Glomerular visceral epithelial cell (primary cell): ENCODE results near the gene NKPD1.

Experiments
- DNase-seq: peaks from one replicate; pipeline ENCODE4 v3.0.0-alpha.2; 2016; ENCODE audit errors: extremely low spot score

NKPD1 gene, protein sequence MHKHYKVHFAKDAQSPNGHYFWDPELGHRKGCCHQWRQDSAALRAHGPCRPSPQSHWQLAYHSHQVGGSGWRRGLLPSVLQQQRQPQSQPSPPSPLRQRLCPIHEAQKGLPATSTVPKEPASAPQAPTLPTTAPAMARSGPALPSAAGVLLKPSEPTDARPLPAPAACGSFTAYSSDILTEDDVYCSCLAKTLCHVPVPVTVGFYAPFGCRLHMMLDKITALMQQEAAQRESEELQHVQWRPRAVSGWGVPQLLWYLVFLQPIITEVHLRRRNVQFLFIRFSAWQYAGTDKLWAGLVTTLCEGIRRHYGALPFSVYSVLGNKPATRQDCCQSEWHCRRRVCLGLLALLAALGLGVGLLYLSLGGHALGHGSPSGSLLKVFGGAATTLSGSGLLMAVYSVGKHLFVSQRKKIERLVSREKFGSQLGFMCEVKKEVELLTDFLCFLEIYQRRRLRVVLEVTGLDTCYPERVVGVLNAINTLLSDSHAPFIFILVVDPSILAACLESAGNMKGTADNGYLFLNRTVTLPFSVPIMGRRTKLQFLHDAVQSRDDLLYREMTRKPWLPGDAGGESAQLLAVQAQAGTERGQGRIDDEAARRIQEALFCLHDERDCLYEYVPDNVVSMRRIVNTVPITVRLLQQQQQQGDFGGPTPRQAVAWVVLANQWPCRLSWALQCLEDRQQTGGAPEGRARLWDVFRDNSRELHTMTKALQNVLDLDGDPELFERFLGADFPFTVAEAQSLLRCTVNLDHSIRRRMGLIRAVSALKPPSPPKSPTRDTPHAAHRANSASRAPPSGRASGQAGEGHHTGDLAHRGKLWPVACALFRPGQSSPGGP

DNA sequence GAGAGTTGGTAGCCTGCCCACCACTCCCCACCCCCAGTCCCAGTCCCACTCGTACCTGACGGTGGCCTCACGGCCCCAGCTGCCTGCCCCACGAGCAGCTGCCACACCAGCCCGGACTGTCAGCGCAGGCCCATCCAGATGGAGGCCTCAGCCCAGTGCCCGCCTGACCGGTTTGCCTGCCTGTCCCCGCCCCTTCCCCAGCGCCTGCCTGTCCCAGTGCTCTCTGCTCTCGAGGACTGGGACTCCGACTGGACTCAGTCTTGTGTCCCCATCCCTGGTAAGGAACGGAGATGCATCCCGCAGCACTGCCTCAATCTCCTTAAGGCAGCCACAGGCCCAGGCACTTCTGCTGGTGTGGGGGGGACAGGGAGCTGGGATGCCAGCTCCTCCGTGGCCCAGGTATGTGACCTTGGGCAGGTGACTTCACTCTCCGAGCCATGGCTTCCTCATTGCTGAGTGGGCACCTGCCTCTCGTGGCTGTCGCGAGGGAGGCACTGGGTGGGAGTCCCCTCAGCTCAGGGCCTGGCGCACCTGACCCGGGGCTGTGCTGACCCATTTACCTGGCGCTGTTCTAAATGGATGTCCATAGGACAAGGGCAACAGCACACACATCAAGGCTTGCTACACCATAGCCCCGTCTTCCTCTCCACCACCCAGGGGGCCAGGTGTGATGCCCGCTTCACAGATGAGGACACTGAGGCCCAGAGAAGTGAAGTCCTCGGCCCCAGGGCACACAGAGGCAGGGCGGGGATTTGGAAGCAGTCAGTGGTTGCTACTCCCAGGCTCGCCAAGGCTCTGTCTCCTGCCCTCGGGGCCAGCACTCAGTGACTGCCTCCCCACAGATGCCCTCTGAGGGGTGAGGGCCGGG, at the start of gene NKPD1:
TSS of gene NKPD1 (minus strand) at position 113 of the 868 bp plus-strand sequence. CDS start 832 bp downstream, outside the sequence.
- no peak for DNase-seq

DNA sequence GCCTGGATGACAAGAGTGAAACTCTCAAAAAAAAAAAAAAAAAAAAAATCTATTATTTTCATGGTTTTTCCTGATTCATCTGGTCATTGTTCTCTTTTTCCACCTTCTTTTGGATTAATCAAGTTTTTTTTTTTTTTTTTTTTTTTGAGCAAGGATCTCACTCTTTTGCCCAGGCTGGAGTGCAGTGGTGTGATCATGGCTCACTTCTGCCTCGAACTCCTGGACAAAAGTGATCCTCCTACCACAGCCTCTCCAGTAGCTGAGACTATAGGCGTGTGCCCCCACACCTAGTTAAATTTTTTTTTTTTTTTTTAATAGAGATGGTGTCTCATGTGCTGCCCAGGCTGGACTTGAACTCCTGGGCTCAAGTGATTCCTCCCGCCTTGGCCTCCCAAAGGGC, 45.5 kb upstream of the NKPD1 start:
- DNase-seq = no peak

DNA sequence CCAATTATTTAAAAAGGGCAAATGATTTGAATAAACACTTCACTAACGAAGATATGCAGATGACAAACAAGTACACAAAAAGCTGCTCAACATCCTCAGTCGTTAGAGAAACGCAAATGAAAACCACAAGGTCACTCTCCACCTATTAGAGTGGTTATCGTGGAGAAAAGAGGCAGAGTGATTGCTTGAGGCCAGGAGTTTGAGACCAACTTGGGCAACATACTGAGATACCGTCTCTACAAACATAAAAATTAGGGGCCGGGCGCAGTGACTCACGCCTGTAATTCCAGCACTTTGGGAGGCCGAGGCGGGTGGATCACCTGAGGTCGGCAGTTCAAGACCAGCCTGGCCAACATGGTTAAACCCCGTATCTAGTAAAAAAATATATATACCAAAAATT, 45.0 kb upstream of the NKPD1 start:
- DNase-seq = no peak

DNA sequence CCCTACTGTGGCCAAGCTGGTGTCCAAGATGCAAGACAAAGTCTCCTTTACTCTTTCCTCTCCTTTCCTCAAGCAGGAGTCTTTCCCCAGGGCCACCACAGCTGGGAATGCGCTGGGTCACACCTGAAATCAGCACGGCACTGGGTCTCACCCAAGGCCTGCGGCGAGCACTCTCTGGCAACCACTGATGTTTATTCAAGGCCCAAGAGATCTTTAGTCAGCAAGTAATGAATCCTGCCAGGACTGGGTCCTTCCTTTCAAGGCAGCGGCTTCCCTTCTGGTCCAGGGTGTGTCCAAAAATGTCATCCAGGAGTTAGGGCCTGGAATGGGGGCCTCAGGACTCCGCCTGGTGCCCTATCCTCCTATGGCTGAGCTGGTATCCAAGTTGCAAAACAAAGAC, 41.9 kb upstream of the NKPD1 start:
- no peak for DNase-seq

DNA sequence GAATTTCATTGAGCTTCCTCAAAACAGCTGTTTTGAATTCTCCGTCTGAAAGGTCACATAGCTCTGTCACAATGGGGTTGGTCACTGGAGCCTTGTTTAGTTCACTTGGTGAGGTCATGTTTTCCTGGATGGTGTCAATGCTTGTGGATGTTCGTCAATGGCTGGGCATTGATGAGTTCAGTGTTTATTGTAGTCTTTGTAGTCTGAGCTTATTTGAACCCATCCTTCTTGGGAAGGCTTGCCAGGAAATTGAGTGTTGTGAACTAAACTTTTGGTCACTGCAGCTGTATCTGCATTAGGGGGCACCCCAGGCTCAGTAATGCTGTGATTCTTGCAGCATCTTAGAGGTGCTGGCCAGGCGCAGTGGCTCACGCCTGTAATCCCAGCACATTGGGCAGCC, 39.8 kb upstream of the NKPD1 start:
- DNase-seq = no peak

DNA sequence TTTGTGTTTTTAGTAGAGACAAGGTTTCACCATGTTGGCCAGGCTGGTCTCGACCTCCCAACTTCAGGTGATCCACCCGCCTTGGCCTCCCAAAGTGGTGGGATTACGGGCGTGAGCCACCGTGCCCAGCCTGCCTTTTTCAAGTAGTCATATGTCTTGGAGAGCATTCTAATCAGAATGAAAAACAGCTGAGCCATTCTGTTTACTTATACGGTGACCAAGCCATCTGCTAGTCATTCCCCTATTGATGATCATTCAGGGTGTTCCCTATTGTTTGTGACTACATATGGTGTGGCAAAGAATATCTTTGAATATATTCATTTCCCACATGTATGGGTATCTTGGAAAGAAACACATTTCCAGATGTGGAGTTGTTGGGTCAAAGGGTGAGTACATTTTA, 35.0 kb upstream of the NKPD1 start:
- no peak for DNase-seq

DNA sequence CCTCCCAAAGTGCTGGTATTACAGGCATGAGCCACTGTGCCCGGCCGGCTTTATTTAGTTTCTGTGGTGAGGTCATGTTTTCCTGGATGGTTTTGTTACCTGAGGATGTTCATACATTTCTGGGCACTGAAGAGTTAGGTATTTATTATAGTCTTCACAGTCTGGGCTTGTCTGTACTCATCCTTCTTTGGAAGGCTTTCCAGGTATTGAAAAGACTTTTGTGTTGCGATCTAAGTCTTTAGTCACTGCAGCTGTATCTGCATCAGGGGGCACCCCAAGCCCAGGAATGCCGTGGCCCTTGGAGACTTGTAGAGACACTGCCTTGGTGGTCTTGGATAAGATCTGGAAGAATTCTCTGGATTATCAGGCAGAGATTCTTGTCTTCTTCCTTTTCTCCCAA, 30.6 kb upstream of the NKPD1 start:
- DNase-seq = no peak

DNA sequence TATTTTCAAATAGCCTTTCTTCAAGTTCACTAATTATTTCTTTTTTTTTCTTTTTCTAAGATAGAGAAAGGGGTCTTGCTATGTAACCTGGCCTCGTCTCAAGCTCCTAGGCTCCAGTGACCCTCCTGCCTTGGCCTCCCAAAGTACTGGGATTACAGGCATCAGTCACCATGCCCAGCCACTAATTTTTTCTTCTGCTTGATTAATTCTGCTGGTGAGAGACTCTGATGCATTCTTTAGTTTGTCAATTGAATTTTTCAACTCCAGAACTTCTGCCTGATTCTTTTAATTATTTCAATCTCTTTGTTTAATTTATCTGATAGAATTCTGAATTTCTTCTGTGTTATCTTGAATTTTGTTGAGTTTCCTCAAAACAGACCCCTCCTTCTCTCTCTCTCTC, 29.2 kb upstream of the NKPD1 start:
- no peak for DNase-seq

DNA sequence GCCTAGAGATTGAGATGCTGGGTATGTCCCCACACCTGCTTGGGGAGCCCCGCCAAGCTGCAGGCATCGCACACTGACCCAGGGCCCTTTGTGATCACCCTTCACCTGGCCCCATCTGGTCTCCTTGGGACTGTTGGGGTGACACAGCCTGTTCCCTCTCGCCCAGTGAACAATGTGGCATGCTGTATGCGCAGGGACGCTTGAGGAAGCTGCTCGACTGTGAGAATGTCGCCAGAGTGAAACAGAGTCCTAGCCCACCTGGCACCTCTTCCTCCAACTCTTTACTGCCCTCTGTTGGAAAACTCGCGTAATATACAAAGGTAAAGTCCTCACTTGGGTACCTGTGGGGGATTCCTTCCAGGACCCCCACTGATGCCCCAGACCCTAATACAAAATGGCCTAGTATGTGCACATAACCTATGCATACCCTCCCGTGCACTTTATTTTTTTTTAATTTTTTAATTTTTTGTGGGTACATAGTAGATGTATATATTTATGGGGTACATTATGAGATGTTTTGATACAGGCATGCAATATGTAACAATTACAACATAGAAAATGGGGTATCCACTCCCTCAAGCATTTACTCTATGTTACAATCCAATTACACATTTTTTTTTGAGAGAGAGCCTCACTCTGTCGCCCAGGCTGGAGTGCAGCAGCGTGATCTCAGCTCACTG, 26.8 kb upstream of the NKPD1 start:
- DNase-seq = peak; percentile 31

DNA sequence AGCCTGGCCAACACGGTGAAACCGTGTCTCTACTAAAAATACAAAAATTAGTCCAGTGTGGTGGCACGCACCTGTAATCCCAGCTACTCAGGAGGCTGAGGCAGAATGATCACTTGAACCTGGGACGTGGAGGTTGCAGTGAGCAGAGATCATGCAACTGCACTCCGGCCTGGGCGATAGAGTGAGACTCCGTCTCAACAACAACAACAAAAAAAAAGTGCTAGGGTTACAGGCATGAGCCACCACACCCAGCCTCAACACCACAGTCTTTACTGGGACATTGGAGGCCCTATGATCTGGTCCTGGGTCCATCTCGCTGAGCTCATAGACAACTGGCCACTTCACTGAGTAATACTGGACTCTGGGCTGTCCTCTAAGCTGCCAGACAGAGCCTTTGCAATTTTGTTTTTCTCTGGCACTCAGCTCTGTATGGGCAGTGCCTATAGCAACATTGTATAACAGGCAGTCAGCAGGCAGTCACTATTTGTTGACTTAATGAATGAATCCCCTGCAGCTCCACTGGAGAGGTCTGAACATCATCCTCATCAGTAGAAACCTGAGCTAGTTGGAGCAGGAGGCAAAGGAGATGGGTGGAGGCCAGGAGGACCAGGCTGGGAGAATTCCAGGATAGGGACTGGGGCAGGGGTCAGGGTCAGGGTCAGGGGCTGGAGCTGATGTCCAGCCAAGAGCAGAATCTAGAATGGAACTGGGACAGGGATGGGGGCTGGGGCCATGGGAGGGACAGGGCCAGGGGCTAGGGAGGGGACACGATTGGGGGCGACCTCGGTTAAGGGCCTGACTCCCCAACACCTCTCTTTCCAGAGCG, 25.9 kb upstream of the NKPD1 start:
- DNase-seq = no peak

DNA sequence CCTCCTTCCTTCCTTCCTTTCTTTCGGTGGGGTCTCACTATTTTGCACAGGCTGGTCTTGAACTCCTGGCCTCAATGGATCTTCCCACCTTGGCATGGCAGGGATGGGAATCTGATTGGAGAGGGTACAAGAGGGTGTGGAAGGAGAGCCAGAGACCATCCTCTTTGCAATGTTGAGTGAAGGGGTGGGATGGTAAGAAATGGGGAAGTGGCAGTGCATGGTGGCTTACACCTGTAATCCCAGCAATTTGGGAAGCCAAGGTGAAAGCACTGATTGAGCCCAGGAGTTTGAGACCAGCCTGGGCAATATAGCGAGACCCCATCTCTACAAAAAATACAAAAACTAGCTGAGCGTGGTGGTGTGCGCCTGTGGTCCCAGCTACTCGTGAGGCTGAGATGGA, 23.3 kb upstream of the NKPD1 start:
- no peak for DNase-seq

DNA sequence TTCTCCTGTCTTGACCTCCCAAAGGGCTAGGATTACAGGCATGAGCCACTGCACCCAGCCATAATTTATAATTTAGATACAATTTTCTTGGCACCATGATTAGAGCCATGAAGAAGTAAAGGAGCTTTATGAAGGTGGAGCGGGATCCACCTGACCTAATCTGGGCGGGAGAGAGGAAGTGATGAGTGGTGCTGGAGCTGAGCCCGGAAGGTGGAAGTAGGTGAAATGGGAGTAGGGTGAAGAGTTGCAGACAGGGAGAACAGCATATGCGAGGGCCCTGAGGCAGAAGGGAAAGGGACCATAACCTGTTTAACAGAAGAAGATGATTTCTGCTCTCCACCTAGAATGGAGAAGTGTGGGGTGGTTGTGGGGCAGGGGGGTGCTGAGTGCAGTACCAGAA, 22.0 kb upstream of the NKPD1 start:
- no peak for DNase-seq

DNA sequence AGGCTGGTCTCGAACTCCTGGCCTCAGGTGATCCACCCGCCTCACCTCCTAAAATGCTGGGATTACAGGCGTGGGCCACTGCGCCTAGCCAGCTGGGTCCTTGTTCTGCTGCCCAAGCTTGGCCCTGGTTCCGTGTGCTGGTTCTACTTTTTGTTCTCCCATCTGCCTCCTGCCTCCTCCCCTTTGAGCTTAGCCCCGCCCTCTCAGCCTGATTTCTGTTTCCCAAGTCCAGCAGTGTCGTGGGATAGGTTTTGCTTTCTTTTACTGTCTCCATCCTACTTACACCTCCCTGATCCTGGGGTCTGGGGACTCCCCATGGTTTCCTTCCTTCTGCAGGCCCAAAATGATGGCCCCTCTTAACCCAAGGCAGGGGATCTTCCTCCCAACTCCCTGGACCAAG, 20.2 kb upstream of the NKPD1 start:
- DNase-seq = no peak

DNA sequence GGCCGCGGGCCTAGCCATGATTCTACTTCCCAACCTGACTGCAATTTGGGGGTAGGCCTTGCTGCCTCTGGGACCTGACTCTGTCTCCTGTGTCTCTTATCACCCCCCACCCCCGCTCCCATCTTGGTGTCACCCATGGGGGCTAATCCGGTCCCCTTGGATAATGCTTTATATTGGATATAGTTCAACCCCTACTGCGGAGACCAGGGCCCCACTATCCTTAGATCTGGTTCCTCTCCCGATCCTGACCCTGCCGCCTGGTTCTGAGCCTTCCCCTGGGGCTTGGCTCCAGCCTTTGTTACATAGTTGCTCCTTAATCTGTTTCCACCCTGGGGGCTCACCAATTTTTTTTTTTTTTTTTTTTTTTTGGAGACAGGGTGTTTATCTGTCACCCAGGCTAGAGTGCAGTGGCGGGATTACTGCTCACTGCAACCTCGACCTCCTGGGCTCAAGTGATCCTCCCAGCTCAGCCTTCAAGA, 19.1 kb upstream of the NKPD1 start:
- no peak for DNase-seq

DNA sequence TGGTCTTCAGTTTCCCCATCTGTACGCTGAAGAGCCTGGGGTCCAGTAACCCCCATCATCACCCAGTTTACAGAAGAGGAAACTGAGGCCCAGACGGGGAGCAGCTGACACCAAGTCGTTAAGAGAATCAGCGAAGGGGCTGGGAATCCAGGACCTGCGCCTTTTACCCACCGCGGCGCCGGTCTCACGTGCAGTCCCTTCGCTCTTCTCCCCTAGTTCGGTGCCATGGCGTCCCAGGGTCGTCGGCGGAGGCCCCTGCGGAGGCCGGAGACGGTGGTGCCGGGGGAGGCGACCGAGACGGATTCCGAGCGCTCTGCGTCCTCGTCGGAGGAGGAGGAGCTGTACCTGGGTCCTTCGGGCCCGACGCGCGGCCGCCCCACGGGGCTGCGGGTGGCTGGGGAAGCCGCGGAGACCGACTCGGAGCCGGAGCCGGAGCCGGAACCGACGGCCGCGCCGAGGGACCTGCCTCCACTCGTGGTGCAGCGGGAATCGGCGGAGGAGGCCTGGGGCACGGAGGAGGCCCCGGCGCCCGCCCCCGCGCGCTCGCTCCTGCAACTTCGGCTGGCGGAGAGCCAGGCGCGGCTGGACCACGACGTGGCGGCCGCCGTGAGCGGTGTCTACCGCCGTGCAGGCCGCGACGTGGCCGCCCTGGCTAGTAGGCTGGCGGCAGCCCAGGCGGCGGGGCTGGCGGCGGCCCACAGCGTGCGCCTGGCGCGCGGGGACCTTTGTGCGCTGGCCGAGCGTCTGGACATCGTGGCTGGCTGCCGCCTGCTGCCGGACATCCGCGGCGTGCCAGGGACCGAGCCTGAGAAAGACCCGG, 18.5 kb upstream of the NKPD1 start:
- DNase-seq = peak; percentile 42

DNA sequence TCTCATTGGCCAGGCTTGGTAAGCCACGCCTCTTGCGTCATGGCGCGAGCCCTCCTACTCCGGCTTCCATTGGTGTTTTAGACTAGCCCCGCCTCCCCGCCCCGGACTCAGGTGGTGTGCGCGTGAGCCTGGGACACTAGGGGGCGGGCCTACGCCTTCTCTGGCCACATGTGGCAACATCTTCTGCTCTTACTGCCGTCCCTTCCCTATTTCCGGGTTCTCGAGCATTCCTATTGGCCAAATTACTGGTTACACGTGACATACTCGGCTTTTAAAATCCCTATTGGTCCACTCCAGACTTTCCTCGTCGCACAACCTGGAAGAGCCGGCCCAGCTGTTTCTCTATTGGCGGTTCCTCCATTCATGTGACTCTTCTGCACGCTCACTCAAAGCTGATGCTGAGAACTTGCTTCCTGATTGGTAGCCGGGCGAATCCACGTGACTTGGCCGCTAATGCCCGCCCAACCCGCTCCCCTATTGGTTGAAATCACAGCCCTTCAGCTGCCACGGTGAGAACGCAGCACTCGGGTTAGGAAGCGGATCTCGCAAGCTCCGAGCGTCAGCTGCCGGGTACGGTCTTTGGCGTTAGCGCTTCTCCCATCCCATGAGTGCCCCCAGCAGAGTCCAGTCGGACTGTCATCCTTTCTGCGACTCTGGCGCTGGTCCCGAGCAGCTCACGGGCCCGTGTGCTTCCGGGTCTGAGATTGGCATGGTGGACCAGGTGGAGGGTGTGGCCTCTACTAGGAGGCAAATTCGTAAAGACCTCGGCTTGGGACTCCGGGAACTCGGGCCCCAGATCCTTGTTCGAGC, 17.7 kb upstream of the NKPD1 start, which contains the start of gene BLOC1S3:
TSS of gene BLOC1S3 (plus strand) at position 523 of the 810 bp plus-strand sequence. CDS start 513 bp downstream, outside the sequence.
- peak; percentile 100 for DNase-seq

DNA sequence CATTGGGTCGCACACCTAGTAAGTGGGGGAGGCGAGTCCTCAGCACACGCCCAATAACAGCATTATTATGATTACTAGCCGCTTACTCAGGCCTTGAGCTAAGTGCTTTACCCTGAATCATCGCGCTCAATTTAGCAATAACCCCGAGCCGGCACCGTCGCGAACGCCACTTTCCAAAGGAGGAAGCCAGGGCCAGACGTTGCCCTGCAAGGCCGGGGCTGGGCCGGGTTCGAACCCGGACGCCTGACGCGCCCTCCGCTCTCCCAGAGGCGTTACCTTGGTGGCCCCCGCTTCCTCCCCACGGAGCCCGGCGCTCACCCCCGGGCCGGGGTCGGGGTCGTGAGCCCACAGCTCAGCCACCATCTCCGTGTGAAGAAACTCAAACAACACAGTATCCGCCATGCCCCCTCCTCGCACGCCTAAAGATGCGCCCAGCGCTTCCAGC, 17.1 kb upstream of the NKPD1 start, which contains the start of gene TRAPPC6A:
TSS of gene TRAPPC6A (minus strand) at position 421 of the 445 bp plus-strand sequence. CDS start at position 402, 19 bp downstream.
- peak; percentile 70 for DNase-seq
